H9 (cell line): ENCODE data around the gene GLB1L3. TPM values are rescaled to one million over a fixed set of nuclear protein-coding genes. Genes with fewer than 3 reads are reported as not detected.

Experiments used
- DNase-seq: peaks from one replicate; pipeline ENCODE4 v3.0.0-alpha.2; 2017
- H2AFZ ChIP-seq: one replicate; pipeline ENCODE4 v1.6.1; 2013; ENCODE audit warnings: mild to moderate bottlenecking, low read length, control low read depth, moderate library complexity
- H2AK5ac ChIP-seq: 2 replicates; pipeline ENCODE4 v1.6.1; 2013; ENCODE audit warnings: low read length, control low read depth, mixed read lengths; ENCODE audit not compliant: insufficient read length
- H2BK120ac ChIP-seq: one replicate; pipeline ENCODE4 v1.6.1; 2013; ENCODE audit warnings: low read depth, mild to moderate bottlenecking, low read length, control low read depth, inconsistent platforms; ENCODE audit not compliant: poor library complexity, severe bottlenecking
- H2BK12ac ChIP-seq: 2 replicates; pipeline ENCODE4 v1.6.1; 2013; ENCODE audit warnings: low read length, control low read depth, mixed read lengths, low read depth; ENCODE audit not compliant: insufficient read length
- H2BK15ac ChIP-seq: 2 replicates; pipeline ENCODE4 v1.6.1; 2013; ENCODE audit warnings: low read depth, low read length, control low read depth
- H2BK20ac ChIP-seq: one replicate; pipeline ENCODE4 v1.6.1; 2013; ENCODE audit warnings: low read depth, mild to moderate bottlenecking, low read length, control low read depth, inconsistent platforms; ENCODE audit not compliant: poor library complexity, severe bottlenecking
- H2BK5ac ChIP-seq: 2 replicates; pipeline ENCODE4 v1.6.1; 2013; ENCODE audit warnings: low read length, control low read depth, mixed read lengths; ENCODE audit not compliant: insufficient read length
- H3K14ac ChIP-seq: 2 replicates; pipeline ENCODE4 v1.6.1; 2013; ENCODE audit warnings: low read length, control low read depth; ENCODE audit not compliant: insufficient read depth
- H3K18ac ChIP-seq: 2 replicates; pipeline ENCODE4 v1.6.1; 2013; ENCODE audit warnings: low read depth, mild to moderate bottlenecking, mixed read lengths, low read length, control low read depth; ENCODE audit not compliant: insufficient read length
- H3K23ac ChIP-seq: 2 replicates; pipeline ENCODE4 v1.6.1; 2013; ENCODE audit warnings: low read length, control low read depth, mixed read lengths, low read depth; ENCODE audit not compliant: insufficient read length
- H3K23me2 ChIP-seq: 2 replicates; pipeline ENCODE4 v1.6.1; 2013; ENCODE audit warnings: low read depth, mild to moderate bottlenecking, mixed read lengths, low read length, control low read depth; ENCODE audit not compliant: insufficient read length, poor library complexity, severe bottlenecking
- H3K27ac ChIP-seq: 2 replicates; pipeline ENCODE4 v1.5.1; 2013; ENCODE audit warnings: low read length, control low read depth, mixed read lengths, low read depth; ENCODE audit not compliant: insufficient read length
- H3K27me3 ChIP-seq: 2 replicates; pipeline ENCODE4 v1.6.1; 2013; ENCODE audit warnings: low read length, control low read depth, inconsistent platforms; ENCODE audit not compliant: insufficient read depth
- H3K4ac ChIP-seq: 2 replicates; pipeline ENCODE4 v1.6.1; 2013; ENCODE audit warnings: low read depth, mild to moderate bottlenecking, control low read depth, inconsistent platforms, low read length, moderate library complexity
- H3K4me1 ChIP-seq: 2 replicates; pipeline ENCODE4 v1.6.1; 2013; ENCODE audit warnings: low read length, control low read depth, inconsistent platforms; ENCODE audit not compliant: insufficient read depth
- H3K4me2 ChIP-seq: 2 replicates; pipeline ENCODE4 v1.6.1; 2013; ENCODE audit warnings: low read length, control low read depth, mixed read lengths; ENCODE audit not compliant: insufficient read length, insufficient read depth
- H3K56ac ChIP-seq: 2 replicates; pipeline ENCODE4 v1.6.1; 2013; ENCODE audit warnings: low read depth, mild to moderate bottlenecking, mixed read lengths, low read length, control low read depth; ENCODE audit not compliant: insufficient read length
- H3K79me1 ChIP-seq: 2 replicates; pipeline ENCODE4 v1.6.1; 2013; ENCODE audit warnings: low read depth, mild to moderate bottlenecking, moderate library complexity, low read length, control low read depth, inconsistent platforms; ENCODE audit not compliant: insufficient read depth, poor library complexity, severe bottlenecking
- H3K79me2 ChIP-seq: 2 replicates; pipeline ENCODE4 v1.6.1; 2013; ENCODE audit warnings: low read length, control low read depth, inconsistent platforms; ENCODE audit not compliant: insufficient read depth
- H3K9ac ChIP-seq: 2 replicates; pipeline ENCODE4 v1.6.1; 2013; ENCODE audit warnings: low read length, control low read depth, mixed read lengths; ENCODE audit not compliant: insufficient read length; ENCODE audit errors: extremely low read depth
- H3K9me3 ChIP-seq: one replicate; pipeline ENCODE4 v1.6.1; 2013; ENCODE audit warnings: low read depth, low read length, inconsistent platforms; ENCODE audit not compliant: control insufficient read depth
- H3T11ph ChIP-seq: one replicate; pipeline ENCODE4 v1.6.1; 2013; ENCODE audit warnings: mild to moderate bottlenecking, low read length, control low read depth, inconsistent platforms
- H4K20me1 ChIP-seq: one replicate; pipeline ENCODE4 v1.6.1; 2013; ENCODE audit not compliant: control insufficient read depth, insufficient read length, insufficient read depth
- H4K5ac ChIP-seq: 2 replicates; pipeline ENCODE4 v1.6.1; 2013; ENCODE audit warnings: low read depth, mild to moderate bottlenecking, mixed read lengths, low read length, control low read depth; ENCODE audit not compliant: insufficient read length
- H4K8ac ChIP-seq: replicated peaks from 2 replicates; pipeline ENCODE4 v1.6.1; 2013; ENCODE audit warnings: low read length, control low read depth, mixed read lengths, low read depth; ENCODE audit not compliant: insufficient read length
- H4K91ac ChIP-seq: 2 replicates; pipeline ENCODE4 v1.6.1; 2013; ENCODE audit warnings: low read depth, mild to moderate bottlenecking, moderate library complexity, mixed read lengths, low read length, control low read depth; ENCODE audit not compliant: insufficient read length
- H3K27ac Mint-ChIP-seq, 3 experiments: 2 replicates in 2 of 3; 3 replicates in 1 of 3; pipeline ENCODE4 v1.8.0; 2020 to 2021; ENCODE audit warnings: mixed read lengths in 3 of 3, mild to moderate bottlenecking in 1 of 3, moderate library complexity in 1 of 3
- H3K27me3 Mint-ChIP-seq: 2 replicates; pipeline ENCODE4 v1.8.0; 2021; ENCODE audit warnings: low read depth, mild to moderate bottlenecking, moderate library complexity, mixed read lengths
- H3K36me3 Mint-ChIP-seq, 3 experiments: 2 replicates in 2 of 3; 3 replicates in 1 of 3; pipeline ENCODE4 v1.8.0; 2020 to 2021; ENCODE audit warnings: low read depth in 3 of 3, mixed read lengths in 3 of 3; ENCODE audit not compliant: insufficient read depth in 1 of 3
- H3K4me1 Mint-ChIP-seq, 2 experiments: 2 replicates each; pipeline ENCODE4 v1.8.0; 2020; ENCODE audit warnings: mixed read lengths in 2 of 2
- H3K4me3 Mint-ChIP-seq, 2 experiments: 2 replicates in 1 of 2; 3 replicates in 1 of 2; pipeline ENCODE4 v1.8.0; 2020 to 2021; ENCODE audit warnings: mild to moderate bottlenecking in 2 of 2, mixed read lengths in 2 of 2, moderate library complexity in 1 of 2
- H3K9me3 Mint-ChIP-seq, 2 experiments: 2 replicates in 1 of 2; 3 replicates in 1 of 2; pipeline ENCODE4 v1.8.0; 2020; ENCODE audit warnings: mild to moderate bottlenecking in 2 of 2, mixed read lengths in 2 of 2, moderate library complexity in 1 of 2
- WGBS: extraction: QIAGEN DNeasy Blood & Tissue Kit; methylation state at CpG from one replicate; pipeline ENCODE4 v1.1.7; 2013; ENCODE audit warnings: missing lambda C conversion rate, low lambda C conversion rate, mixed read lengths; ENCODE audit not compliant: insufficient read length; ENCODE audit errors: extremely low coverage; 5-methylcytosine and 5-hydroxymethylcytosine counted together
- total RNA-seq: library from RNA; stranded (reverse); gene quantifications from 2 replicates; pipeline ENCODE4 v1.2.1, GENCODE V29; 2021
- TF ChIP-seq, protein P1 (sequence below): fragments of 200-600 bp; sonication (generic); conservative IDR thresholded peaks from 3 replicates; pipeline ENCODE4 v1.8.0; 2021; ENCODE audit warnings: antibody characterized with exemption, mild to moderate bottlenecking

GLB1L3 gene
- total RNA-seq, 1 experiment from 2014 or later: 11.2 TPM

GRCh38 chr11:134342572-134343340 lies 66.6 kb downstream of the GLB1L3 start:
- H2AFZ ChIP-seq: no peak overlapping the region
- H3K79me1 ChIP-seq: no peaks in the 10 kb centered on the region
- no peak overlapping the region for H2BK120ac ChIP-seq
- peaks cover 13% of the 10 kb centered on the region for H3K27me3 Mint-ChIP-seq
- H3K14ac ChIP-seq: no peak overlapping the region
- no peak overlapping the region for H3K18ac ChIP-seq
- DNase-seq: no peak
- H3K4ac ChIP-seq: no peak overlapping the region
- H3K27ac Mint-ChIP-seq: no peak overlapping the region
- no peaks in the 10 kb centered on the region for H3K9me3 Mint-ChIP-seq
- no peaks in the 10 kb centered on the region for H3K79me2 ChIP-seq
- H2BK5ac ChIP-seq: no peak overlapping the region
- H3K56ac ChIP-seq: no peak overlapping the region
- H4K91ac ChIP-seq: no peak overlapping the region
- H3K23me2 ChIP-seq: no peaks in the 10 kb centered on the region
- no peak overlapping the region for H2BK15ac ChIP-seq
- H3K4me1 ChIP-seq: no peaks in the 10 kb centered on the region
- no peaks in the 10 kb centered on the region for H4K20me1 ChIP-seq
- no peak overlapping the region for H2AK5ac ChIP-seq
- H2BK12ac ChIP-seq: no peak overlapping the region
- no peak overlapping the region for H3K4me3 Mint-ChIP-seq
- no peak overlapping the region for H4K8ac ChIP-seq
- no peak overlapping the region for H2BK20ac ChIP-seq
- no peaks in the 10 kb centered on the region for H3K27me3 ChIP-seq
- no peaks in the 10 kb centered on the region for H3K9me3 ChIP-seq
- no CpG with 5 or more reads among the region's 30 CpGs for WGBS
- H3K27ac ChIP-seq: no peak overlapping the region
- no peak overlapping the region for H4K5ac ChIP-seq
- no peaks in the 10 kb centered on the region for H3K4me1 Mint-ChIP-seq
- TF ChIP-seq, protein P1, sequence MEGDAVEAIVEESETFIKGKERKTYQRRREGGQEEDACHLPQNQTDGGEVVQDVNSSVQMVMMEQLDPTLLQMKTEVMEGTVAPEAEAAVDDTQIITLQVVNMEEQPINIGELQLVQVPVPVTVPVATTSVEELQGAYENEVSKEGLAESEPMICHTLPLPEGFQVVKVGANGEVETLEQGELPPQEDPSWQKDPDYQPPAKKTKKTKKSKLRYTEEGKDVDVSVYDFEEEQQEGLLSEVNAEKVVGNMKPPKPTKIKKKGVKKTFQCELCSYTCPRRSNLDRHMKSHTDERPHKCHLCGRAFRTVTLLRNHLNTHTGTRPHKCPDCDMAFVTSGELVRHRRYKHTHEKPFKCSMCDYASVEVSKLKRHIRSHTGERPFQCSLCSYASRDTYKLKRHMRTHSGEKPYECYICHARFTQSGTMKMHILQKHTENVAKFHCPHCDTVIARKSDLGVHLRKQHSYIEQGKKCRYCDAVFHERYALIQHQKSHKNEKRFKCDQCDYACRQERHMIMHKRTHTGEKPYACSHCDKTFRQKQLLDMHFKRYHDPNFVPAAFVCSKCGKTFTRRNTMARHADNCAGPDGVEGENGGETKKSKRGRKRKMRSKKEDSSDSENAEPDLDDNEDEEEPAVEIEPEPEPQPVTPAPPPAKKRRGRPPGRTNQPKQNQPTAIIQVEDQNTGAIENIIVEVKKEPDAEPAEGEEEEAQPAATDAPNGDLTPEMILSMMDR: no peak
- no peak overlapping the region for H3T11ph ChIP-seq
- H3K9ac ChIP-seq: no peak overlapping the region
- H3K36me3 Mint-ChIP-seq: no peaks in the 10 kb centered on the region
- no peak overlapping the region for H3K4me2 ChIP-seq
- H3K23ac ChIP-seq: no peak overlapping the region
